ENCODE results near the gene EPN1.
"Not testable (repeated sequence)": the region's sequence is repeated elsewhere in the genome, so short reads cannot be mapped to it uniquely, and the experiment has no call there.

Gene EPN1

GRCh38 chr19:55694656-55695491 lies 19.8 kb downstream of the EPN1 start:
- no peak for DNase-seq

GRCh38 chr19:55695511-55696290 lies 20.7 kb downstream of the EPN1 start:
- DNase-seq = no peak

- DNase-seq = no peak
Observed at GRCh38 chr19:55696301-55697068, 21.5 kb downstream of the EPN1 start.

- DNase-seq = no peak
Observed at GRCh38 chr19:55697069-55697440, 22.0 kb downstream of the EPN1 start.

GRCh38 chr19:55697698-55698097 lies 22.7 kb downstream of the EPN1 start:
- no peak for DNase-seq

- no peak for DNase-seq
Observed at GRCh38 chr19:55698256-55698655, 23.2 kb downstream of the EPN1 start.

- DNase-seq = no peak
Observed at GRCh38 chr19:55699221-55699620, 24.2 kb downstream of the EPN1 start.

GRCh38 chr19:55700813-55701212 lies 25.8 kb downstream of the EPN1 start:
- peak; percentile 23 for DNase-seq

GRCh38 chr19:55702131-55702627 lies 27.2 kb downstream of the EPN1 start:
- peak; percentile 56 for DNase-seq

GRCh38 chr19:55703790-55704215 lies 28.8 kb downstream of the EPN1 start:
- DNase-seq = no peak

GRCh38 chr19:55704494-55705245 lies 29.6 kb downstream of the EPN1 start:
- no peak for DNase-seq

- DNase-seq = no peak
Observed at GRCh38 chr19:55705972-55706371, 30.9 kb downstream of the EPN1 start.

GRCh38 chr19:55711719-55712118 lies 36.7 kb downstream of the EPN1 start:
- no peak for DNase-seq

GRCh38 chr19:55712804-55713631 lies 38.0 kb downstream of the EPN1 start:
- no peak for DNase-seq

GRCh38 chr19:55716531-55716930 lies 41.5 kb downstream of the EPN1 start:
- DNase-seq = no peak

- no peak for DNase-seq
Observed at GRCh38 chr19:55717251-55717650, 42.2 kb downstream of the EPN1 start.

- DNase-seq = not testable (repeated sequence)
Observed at GRCh38 chr19:55717879-55718711, 43.1 kb downstream of the EPN1 start.

- DNase-seq = no peak
Observed at GRCh38 chr19:55720214-55720746, 45.3 kb downstream of the EPN1 start.

- no peak for DNase-seq
Observed at GRCh38 chr19:55720801-55721200, 45.8 kb downstream of the EPN1 start.

- no peak for DNase-seq
Observed at GRCh38 chr19:55723491-55723890, 48.5 kb downstream of the EPN1 start.

Measured in islet precursor cell (in vitro differentiated cells).